Measurements from ENCODE around the gene FRMD4A.

DNA sequence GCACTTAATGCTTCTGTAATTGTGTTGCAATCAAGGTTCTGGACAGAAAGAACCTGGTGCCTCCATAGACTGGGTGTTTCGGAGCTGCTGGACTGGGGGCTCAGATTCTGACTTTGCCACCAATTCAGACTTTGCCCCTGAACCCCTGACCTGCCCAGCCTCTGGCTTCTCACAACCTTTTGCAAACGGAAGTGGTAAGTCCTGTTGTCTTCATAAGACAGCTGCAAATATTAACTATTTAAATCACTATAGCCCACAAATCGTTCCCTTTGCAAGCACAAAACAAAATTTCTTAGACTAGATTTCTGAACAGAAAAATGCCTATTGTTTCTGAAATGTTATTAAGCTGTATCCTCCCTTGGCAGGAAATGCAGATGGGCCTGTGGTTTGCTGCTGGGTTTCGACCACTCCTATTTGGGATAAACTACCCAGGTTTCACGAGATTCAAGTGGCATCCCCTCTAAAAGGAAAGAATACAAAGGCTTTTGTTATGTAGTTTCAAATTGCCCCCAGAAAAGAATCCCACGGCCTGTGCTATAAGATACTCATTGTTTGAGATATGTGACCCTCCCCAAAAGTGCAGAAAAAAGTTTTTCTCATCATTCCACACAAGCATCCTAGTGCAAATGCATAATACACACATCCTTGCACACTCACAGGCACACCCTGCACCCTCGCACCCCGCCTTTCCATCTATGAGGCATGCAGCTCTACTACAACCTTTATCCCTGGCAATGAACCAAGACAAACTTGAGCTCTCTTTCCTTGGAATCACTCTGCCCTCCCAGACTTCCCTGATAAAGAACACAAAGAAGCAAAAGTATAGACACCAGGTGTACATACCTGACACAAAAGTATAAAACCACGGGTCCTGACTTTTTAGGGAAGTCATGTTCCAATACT, 534.8 kb downstream of the FRMD4A start:
- TF ChIP-seq, protein P1, sequence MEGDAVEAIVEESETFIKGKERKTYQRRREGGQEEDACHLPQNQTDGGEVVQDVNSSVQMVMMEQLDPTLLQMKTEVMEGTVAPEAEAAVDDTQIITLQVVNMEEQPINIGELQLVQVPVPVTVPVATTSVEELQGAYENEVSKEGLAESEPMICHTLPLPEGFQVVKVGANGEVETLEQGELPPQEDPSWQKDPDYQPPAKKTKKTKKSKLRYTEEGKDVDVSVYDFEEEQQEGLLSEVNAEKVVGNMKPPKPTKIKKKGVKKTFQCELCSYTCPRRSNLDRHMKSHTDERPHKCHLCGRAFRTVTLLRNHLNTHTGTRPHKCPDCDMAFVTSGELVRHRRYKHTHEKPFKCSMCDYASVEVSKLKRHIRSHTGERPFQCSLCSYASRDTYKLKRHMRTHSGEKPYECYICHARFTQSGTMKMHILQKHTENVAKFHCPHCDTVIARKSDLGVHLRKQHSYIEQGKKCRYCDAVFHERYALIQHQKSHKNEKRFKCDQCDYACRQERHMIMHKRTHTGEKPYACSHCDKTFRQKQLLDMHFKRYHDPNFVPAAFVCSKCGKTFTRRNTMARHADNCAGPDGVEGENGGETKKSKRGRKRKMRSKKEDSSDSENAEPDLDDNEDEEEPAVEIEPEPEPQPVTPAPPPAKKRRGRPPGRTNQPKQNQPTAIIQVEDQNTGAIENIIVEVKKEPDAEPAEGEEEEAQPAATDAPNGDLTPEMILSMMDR (IDR thresholded peaks at IDR 0.05) = no peak
- TF ChIP-seq POLR2AphosphoS5 (IDR thresholded peaks at IDR 0.05) (no peak), EP300 (IDR thresholded peaks at IDR 0.05) (no peak)

All from stomach (tissue), 4 donors.